ENCODE data around the gene SFT2D2. TPM values are rescaled to one million over a fixed set of nuclear protein-coding genes. Genes with fewer than 3 reads are reported as not detected.

SFT2D2 gene
- total and polyA plus RNA-seq, 2 of the 8 experiments (the other 6 are each of a cell fraction or from before 2014, with no cell fraction given): 9.0 to 29.0 TPM

DNA sequence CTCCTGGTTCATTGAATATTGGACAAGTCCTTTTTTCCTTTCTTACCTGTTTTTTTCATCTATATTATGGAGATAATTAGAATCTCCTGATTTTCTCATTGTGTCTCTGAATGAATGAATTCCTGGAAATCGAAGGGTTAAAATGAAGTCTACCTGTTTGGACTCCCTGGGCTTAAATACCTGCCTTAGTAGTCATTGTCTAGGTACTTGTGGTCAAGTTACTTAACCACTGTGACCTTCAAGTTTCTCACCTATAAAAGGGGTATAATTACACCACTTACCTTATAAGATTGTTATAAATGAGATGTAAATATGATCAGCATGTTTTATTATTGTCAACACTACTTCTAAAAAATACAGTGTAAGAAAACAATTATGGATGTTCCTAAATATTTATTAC is 45.8 kb downstream of the SFT2D2 start (continued):
- TF ChIP-seq POLR2AphosphoS5 (IDR thresholded peaks at IDR 0.05; ENCODE audit: low read depth, low read length): no peak

DNA sequence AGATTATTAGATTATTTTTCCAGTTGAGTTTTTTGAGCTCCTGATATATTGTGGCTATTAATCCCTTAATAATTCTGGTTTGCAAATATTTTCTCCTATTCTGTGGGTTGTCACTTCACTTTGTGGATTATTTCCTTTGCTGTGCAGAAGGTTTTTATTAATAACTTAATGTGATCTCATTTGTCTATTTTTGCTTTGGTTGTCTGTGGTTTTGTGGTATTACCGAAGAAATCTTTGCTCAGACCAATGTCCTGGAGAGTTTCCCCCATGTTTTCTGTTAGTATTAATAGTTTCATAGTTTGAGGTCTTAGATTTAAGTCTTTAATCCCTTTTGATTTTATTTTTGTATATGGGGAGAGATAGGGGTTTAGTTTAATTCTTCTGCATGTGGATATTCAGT is 47.8 kb downstream of the SFT2D2 start:
- no peaks in the 10 kb centered on the region for H3K36me3 ChIP-seq (ENCODE audit: control insufficient read depth in 2 of 4, insufficient read depth in 4 of 4, low read length in 3 of 4)
- WGBS, 2 experiments (ENCODE audit: extremely low coverage in 1 of 2, insufficient coverage in 1 of 2, insufficient read length in 1 of 2, insufficient replicate concordance in 2 of 2, low coverage in 1 of 2, low lambda C conversion rate in 2 of 2, missing lambda C conversion rate in 1 of 2): 91% methylated on average over 1 of the region's 1 CpG; no CpG with 5 or more reads in 1 of the 2 experiments
- TF ChIP-seq EZH2 (IDR thresholded peaks at IDR 0.05; ENCODE audit: low read depth, low read length, severe bottlenecking): no peak
- TF ChIP-seq BACH1 (IDR thresholded peaks at IDR 0.05; ENCODE audit: low read length): no peak
- no peak for TF ChIP-seq HDAC6 (IDR thresholded peaks at IDR 0.05; ENCODE audit: low read depth, low read length)
- TF ChIP-seq, protein P1, sequence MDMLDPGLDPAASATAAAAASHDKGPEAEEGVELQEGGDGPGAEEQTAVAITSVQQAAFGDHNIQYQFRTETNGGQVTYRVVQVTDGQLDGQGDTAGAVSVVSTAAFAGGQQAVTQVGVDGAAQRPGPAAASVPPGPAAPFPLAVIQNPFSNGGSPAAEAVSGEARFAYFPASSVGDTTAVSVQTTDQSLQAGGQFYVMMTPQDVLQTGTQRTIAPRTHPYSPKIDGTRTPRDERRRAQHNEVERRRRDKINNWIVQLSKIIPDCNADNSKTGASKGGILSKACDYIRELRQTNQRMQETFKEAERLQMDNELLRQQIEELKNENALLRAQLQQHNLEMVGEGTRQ (IDR thresholded peaks at IDR 0.05; ENCODE audit: low read length): no peak
- no peak for TF ChIP-seq SIX5 (IDR thresholded peaks at IDR 0.05; ENCODE audit: low read depth, low read length)
- TF ChIP-seq, protein P2, sequence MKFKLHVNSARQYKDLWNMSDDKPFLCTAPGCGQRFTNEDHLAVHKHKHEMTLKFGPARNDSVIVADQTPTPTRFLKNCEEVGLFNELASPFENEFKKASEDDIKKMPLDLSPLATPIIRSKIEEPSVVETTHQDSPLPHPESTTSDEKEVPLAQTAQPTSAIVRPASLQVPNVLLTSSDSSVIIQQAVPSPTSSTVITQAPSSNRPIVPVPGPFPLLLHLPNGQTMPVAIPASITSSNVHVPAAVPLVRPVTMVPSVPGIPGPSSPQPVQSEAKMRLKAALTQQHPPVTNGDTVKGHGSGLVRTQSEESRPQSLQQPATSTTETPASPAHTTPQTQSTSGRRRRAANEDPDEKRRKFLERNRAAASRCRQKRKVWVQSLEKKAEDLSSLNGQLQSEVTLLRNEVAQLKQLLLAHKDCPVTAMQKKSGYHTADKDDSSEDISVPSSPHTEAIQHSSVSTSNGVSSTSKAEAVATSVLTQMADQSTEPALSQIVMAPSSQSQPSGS (IDR thresholded peaks at IDR 0.05; ENCODE audit: low read length): no peak
- no peak for TF ChIP-seq KDM5A (IDR thresholded peaks at IDR 0.05; ENCODE audit: low read length)
- TF ChIP-seq, protein P3, sequence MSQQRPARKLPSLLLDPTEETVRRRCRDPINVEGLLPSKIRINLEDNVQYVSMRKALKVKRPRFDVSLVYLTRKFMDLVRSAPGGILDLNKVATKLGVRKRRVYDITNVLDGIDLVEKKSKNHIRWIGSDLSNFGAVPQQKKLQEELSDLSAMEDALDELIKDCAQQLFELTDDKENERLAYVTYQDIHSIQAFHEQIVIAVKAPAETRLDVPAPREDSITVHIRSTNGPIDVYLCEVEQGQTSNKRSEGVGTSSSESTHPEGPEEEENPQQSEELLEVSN (IDR thresholded peaks at IDR 0.05): no peak
- TF ChIP-seq SRF (IDR thresholded peaks at IDR 0.05; ENCODE audit: low read depth, low read length): no peak

More for the DNA sequence above, 47.8 kb downstream of the SFT2D2 start:
- no peak overlapping the region for H3K4ac ChIP-seq (replicated peaks; ENCODE audit: insufficient read length, low read depth, low read length)
- H3K4me3 ChIP-seq (ENCODE audit: extremely low read depth in 1 of 4, insufficient read depth in 2 of 4, low read depth in 3 of 4, low read length in 4 of 4): no peak overlapping the region
- no peaks in the 10 kb centered on the region for H3K4me1 ChIP-seq (replicated peaks in 1 of 4; ENCODE audit: control insufficient read depth in 3 of 4, insufficient read depth in 4 of 4, low read length in 3 of 4)
- H3K79me1 ChIP-seq (ENCODE audit: low read depth, low read length): no peaks in the 10 kb centered on the region
- no peak overlapping the region for H3K4me2 ChIP-seq (ENCODE audit: insufficient read depth in 1 of 2, low read depth in 2 of 2, low read length in 2 of 2)
- no peak overlapping the region for H4K91ac ChIP-seq (replicated peaks; ENCODE audit: insufficient read length, low read length)
- no peak overlapping the region for H2BK12ac ChIP-seq (ENCODE audit: low read depth, low read length)
- H3K9me3 ChIP-seq (ENCODE audit: insufficient read depth in 2 of 2, low read depth in 1 of 2, low read length in 1 of 2): no peaks in the 10 kb centered on the region
- H2BK120ac ChIP-seq (replicated peaks; ENCODE audit: low read depth, low read length): no peak overlapping the region
- no peak overlapping the region for H3K18ac ChIP-seq (ENCODE audit: extremely low read depth, low read length)
- no peak overlapping the region for H4K8ac ChIP-seq (ENCODE audit: extremely low read depth, insufficient read depth, low read length)
- H2BK20ac ChIP-seq (ENCODE audit: low read length): no peak overlapping the region
- CTCF ChIA-PET (ENCODE audit: partially characterized antibody): no interaction called here
- no peak overlapping the region for H3K14ac ChIP-seq (ENCODE audit: insufficient read length)
- no peak overlapping the region for H3K23ac ChIP-seq (ENCODE audit: insufficient read length)
- FAIRE-seq (no peak), DNase-seq (ENCODE audit: low read depth in 1 of 2, low spot score in 2 of 2) (no peak)
- no peak overlapping the region for H2AFZ ChIP-seq (ENCODE audit: low read length)
- H2AK5ac ChIP-seq (ENCODE audit: low read depth, low read length): no peak overlapping the region
- H3K56ac ChIP-seq (replicated peaks; ENCODE audit: insufficient read length, low read depth, low read length): no peak overlapping the region
- H2BK15ac ChIP-seq (ENCODE audit: low read length): no peak overlapping the region
- H3K9ac ChIP-seq (replicated peaks in 1 of 4; ENCODE audit: extremely low read depth in 1 of 4, low read depth in 3 of 4, low read length in 3 of 4): no peak overlapping the region
- H4K20me1 ChIP-seq (replicated peaks in 1 of 2; ENCODE audit: control insufficient read depth in 1 of 2, insufficient read depth in 2 of 2, low read length in 2 of 2): no peaks in the 10 kb centered on the region
- H3K27ac ChIP-seq (ENCODE audit: low read depth, low read length): no peak overlapping the region
- H3K27me3 ChIP-seq (replicated peaks in 1 of 4; ENCODE audit: control insufficient read depth in 3 of 4, extremely low read depth in 1 of 4, insufficient read depth in 3 of 4, low read length in 3 of 4): no peaks in the 10 kb centered on the region
- H2BK5ac ChIP-seq (ENCODE audit: low read depth, low read length): no peak overlapping the region
- H3K79me2 ChIP-seq (ENCODE audit: control insufficient read depth in 1 of 2, insufficient read depth in 2 of 2, low read length in 2 of 2): no peaks in the 10 kb centered on the region
- no peaks in the 10 kb centered on the region for H3K23me2 ChIP-seq (ENCODE audit: low read depth, low read length)
- POLR2A ChIA-PET (ENCODE audit: partially characterized antibody): no interaction called here
- no peak overlapping the region for H4K5ac ChIP-seq (ENCODE audit: insufficient read length, low read depth, low read length)

Data from H1 (cell line).